Muscle of leg (tissue), 16 donors: ENCODE results near the gene EPOP. TPM values are rescaled to one million over a fixed set of nuclear protein-coding genes. Genes with fewer than 3 reads are reported as not detected.

Source experiments
- DNase-seq: peaks from one replicate; pipeline ENCODE4 v3.0.0; 2013
- H3K27ac ChIP-seq: one replicate; pipeline ENCODE4 v1.5.1; 2013; ENCODE audit warnings: mild to moderate bottlenecking, low read length, control low read depth
- H3K27me3 ChIP-seq: one replicate; pipeline ENCODE4 v1.6.1; 2013; ENCODE audit warnings: low read length; ENCODE audit not compliant: control insufficient read depth, insufficient read depth
- H3K36me3 ChIP-seq: one replicate; pipeline ENCODE4 v1.6.1; 2013; ENCODE audit warnings: low read length; ENCODE audit not compliant: control insufficient read depth, insufficient read depth
- H3K4me1 ChIP-seq: one replicate; pipeline ENCODE4 v1.6.1; 2013; ENCODE audit warnings: low read length; ENCODE audit not compliant: control insufficient read depth, insufficient read depth
- H3K4me3 ChIP-seq: one replicate; pipeline ENCODE4 v1.5.1; 2013; ENCODE audit warnings: low read length, control low read depth
- H3K9me3 ChIP-seq: replicated peaks from 2 replicates; pipeline ENCODE4 v1.6.1; 2013; ENCODE audit warnings: low read depth, low read length; ENCODE audit not compliant: control insufficient read depth
- WGBS: methylation state at CpG from one replicate; pipeline ENCODE4 v1.1.5; 2013; ENCODE audit warnings: missing lambda C conversion rate; ENCODE audit not compliant: insufficient coverage; 5-methylcytosine and 5-hydroxymethylcytosine counted together
- long read RNA-seq, 11 donors: transcript quantifications; one replicate each; lab custom pipeline, GENCODE V29; 2026
- polyA plus RNA-seq, 8 donors: library from polyadenylated mRNA; unstranded; fragments of 120-200 nt; gene quantifications; one replicate each; pipeline versions ENCODE4 v1.2.1 to v1.2.3, GENCODE V29; 2013; ENCODE audit warnings: inconsistent platforms in 1 of 8, low replicate concordance in 1 of 8; ENCODE audit not compliant: insufficient read length in 8 of 8, insufficient read depth in 1 of 8
- total RNA-seq: library from RNA; stranded (reverse); fragments of 120-200 nt; gene quantifications from one replicate; pipeline ENCODE4 v1.2.4, GENCODE V29; 2013

Gene EPOP
- 0.31 TPM for total RNA-seq
- under 1 TPM; 0.34 to 0.78 (median 0.45) TPM for polyA plus RNA-seq
- long read RNA-seq, donor 1 = 0 reads
- long read RNA-seq, donor 2 = 0 reads
- long read RNA-seq, donor 3 = 0 reads
- long read RNA-seq, donor 4 = 0 reads
- long read RNA-seq, donor 5 = 0 reads
- long read RNA-seq, donor 6, partial matches to known transcripts = 0 of 1 reads
- long read RNA-seq, donor 6, other reads (novel, unspliced or antisense) = 0 of 1 reads
- long read RNA-seq, donor 7, partial matches to known transcripts = 0 of 1 reads
- long read RNA-seq, donor 7, other reads (novel, unspliced or antisense) = 0 of 1 reads
- long read RNA-seq, donor 8 = 0 reads
- long read RNA-seq, donor 9 = 0 reads
- long read RNA-seq, donor 10 = 0 reads
- long read RNA-seq, donor 11, partial matches to known transcripts = 0 of 1 reads
- long read RNA-seq, donor 11, other reads (novel, unspliced or antisense) = 0 of 1 reads

DNA sequence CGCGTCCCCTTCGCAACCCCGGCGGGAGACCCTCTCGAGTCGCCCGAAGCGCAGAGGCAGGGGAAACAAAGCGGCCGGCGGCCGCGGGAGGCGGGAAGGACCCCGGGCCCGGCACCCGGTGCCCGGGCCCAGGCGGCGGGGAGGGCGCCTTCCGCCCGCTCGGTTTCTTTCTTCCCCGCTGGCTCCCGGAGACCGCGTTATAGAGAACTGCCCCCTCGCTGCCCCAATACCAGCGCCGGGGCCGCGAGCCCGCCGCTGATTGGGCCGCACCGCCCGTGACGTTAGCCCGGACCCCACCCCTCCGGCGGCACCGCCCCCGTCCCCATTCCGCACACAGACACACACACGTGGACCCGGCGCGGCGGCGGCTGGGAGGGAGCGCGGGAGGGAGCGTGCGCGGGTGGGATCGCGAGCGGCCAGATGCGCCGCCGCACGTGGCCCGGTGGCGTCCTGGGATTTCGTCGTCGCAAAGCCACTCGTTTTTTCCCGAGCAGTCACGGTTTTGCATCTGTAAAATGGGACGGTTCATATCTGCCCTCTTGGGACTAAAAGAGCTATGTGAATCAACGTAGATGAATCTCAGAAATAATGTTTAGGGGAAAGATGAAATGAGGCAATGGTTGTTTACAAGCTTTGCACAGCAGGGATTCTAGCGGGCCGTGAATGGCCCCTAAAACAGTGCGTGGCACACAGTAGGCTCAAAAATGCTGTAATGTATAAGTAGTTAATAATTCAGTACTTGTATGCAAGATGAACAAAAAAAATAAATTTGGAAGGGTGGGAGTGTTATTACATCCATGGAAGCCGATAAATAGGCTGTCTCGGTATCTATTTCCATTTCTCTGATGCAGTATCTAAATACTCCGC lies at the start of gene EPOP:
Gene EPOP (minus strand): TSS at position 209 of the 867 bp plus-strand sequence. CDS start 462 bp downstream, outside the sequence.
- WGBS = under 1% methylated on average over 75 of the region's 80 CpGs
- Histone ChIP-seq H3K27me3 (peaks cover 66% of the 10 kb centered on the region), H3K36me3 (no peaks in the 10 kb centered on the region), H3K27ac (no peak within 1 kb of the TSS), H3K4me1 (peaks cover 10% of the 10 kb centered on the region), H3K9me3 (no peaks in the 10 kb centered on the region), H3K4me3 (peak within 1 kb of the TSS; percentile 31)
- peak; percentile 87 for DNase-seq

DNA sequence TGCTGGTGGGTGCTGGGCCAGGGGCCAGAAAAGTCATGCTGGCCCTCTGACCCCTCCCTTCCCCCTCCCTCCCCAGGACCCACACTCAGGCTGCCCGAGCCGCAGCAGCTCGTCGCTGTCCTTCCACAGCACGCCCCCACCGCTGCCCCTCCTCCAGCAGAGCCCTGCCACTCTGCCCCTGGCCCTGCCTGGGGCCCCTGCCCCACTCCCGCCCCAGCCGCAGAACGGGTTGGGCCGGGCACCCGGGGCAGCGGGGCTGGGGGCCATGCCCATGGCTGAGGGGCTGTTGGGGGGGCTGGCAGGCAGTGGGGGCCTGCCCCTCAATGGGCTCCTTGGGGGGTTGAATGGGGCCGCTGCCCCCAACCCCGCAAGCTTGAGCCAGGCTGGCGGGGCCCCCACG lies 47.0 kb upstream of the EPOP start:
- H3K4me1 ChIP-seq = peaks cover 24% of the 10 kb centered on the region
- DNase-seq = no peak
- no peaks in the 10 kb centered on the region for H3K27me3 ChIP-seq
- WGBS = 89% methylated on average over 6 of the region's 16 CpGs
- H3K36me3 ChIP-seq = peaks cover 63% of the 10 kb centered on the region
- H3K9me3 ChIP-seq = no peaks in the 10 kb centered on the region
- H3K4me3 ChIP-seq = no peak overlapping the region
- no peak overlapping the region for H3K27ac ChIP-seq

DNA sequence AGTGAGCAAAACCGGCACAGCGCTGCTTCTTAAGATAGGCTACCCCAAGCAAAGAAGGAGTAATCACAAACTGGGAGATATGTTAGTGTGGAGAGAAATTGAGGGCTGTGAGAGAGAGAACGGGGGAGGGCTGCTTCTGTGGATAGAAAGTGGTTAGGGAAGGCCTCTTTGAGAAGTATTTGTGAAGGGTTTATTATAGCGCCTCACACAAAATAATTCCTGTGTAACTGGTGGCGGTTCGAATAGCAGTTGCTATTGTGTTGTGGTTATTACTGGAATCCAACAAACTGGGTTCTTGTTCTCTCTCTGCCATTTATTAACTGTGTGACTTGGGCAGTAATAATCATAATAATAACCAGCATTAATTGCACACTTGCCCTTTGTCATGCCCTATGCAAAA lies 46.2 kb upstream of the EPOP start:
- H3K4me1 ChIP-seq = peaks cover 24% of the 10 kb centered on the region
- 86% methylated on average over 3 of the region's 6 CpGs for WGBS
- no peak overlapping the region for H3K27ac ChIP-seq
- no peaks in the 10 kb centered on the region for H3K9me3 ChIP-seq
- H3K4me3 ChIP-seq = no peak overlapping the region
- no peak for DNase-seq
- peaks cover 70% of the 10 kb centered on the region for H3K36me3 ChIP-seq
- H3K27me3 ChIP-seq = no peaks in the 10 kb centered on the region

DNA sequence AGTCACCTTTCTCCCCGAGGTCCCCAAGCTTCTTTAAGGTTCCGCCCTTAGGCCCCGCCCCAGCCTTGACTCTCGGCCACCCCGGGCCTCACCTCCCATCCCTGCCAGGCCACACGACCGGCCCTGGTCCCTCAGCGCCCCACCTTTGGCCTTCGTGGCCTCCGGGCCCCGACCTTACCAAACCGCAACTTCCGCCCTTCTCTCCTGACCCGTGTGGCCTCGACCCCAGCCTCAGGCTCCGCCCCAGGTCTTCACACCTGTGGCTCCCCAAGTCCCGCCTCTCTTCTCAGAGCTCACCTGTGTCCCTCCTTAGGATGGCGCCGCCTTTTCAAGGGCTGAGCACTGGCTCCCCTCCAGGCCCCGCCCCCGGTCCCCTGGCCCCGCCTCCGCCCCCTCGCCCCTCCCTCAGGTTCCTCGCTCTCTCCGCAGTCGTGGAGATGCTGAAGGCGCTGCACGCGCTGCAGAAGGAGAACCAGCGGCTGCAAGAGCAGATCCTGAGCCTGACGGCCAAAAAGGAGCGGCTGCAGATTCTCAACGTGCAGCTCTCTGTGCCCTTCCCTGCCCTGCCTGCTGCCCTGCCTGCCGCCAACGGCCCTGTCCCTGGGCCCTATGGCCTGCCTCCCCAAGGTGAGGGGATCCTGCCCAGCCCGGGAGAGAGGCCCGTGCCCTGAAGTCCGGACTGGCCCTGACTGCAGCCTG lies 45.3 kb upstream of the EPOP start:
- Histone ChIP-seq H3K27me3 (no peaks in the 10 kb centered on the region), H3K9me3 (no peaks in the 10 kb centered on the region), H3K4me1 (peaks cover 19% of the 10 kb centered on the region), H3K4me3 (no peak overlapping the region), H3K36me3 (peaks cover 78% of the 10 kb centered on the region), H3K27ac (no peak overlapping the region)
- 54% methylated on average over 29 of the region's 39 CpGs for WGBS
- no peak for DNase-seq

DNA sequence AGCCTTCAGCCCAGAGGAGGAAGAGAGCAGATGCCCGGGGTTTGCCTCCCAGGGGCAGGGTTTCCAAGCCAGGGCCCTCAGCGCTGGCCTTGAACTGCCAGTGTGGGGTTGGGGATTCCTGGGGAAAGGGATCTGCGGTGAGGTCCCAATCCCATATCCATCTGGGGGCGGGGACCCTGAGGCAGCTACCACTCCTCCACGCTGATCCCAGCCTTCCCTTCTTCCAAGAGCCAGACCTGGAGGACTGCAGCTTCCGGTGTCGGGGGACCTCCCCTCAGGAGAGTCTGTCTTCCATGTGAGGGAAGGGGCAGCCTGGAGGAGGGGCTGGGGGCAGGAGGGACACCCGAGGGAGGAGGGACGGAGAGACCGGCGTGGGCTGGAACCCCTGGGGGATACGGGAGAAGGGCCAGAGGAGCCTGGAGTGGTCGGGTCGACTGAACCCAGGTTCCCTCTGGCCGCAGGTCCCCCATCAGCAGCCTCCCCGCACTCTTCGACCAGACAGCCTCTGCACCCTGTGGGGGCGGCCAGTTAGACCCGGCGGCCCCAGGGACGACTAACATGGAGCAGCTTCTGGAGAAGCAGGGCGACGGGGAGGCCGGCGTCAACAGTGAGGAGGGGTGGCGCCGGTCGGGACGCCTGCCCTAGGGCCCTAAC lies 44.7 kb upstream of the EPOP start:
- Histone ChIP-seq H3K27ac (no peak overlapping the region), H3K36me3 (peaks cover 80% of the 10 kb centered on the region), H3K4me1 (peaks cover 14% of the 10 kb centered on the region), H3K27me3 (no peaks in the 10 kb centered on the region), H3K9me3 (no peaks in the 10 kb centered on the region), H3K4me3 (no peak overlapping the region)
- WGBS = 61% methylated on average over 20 of the region's 29 CpGs
- no peak for DNase-seq

DNA sequence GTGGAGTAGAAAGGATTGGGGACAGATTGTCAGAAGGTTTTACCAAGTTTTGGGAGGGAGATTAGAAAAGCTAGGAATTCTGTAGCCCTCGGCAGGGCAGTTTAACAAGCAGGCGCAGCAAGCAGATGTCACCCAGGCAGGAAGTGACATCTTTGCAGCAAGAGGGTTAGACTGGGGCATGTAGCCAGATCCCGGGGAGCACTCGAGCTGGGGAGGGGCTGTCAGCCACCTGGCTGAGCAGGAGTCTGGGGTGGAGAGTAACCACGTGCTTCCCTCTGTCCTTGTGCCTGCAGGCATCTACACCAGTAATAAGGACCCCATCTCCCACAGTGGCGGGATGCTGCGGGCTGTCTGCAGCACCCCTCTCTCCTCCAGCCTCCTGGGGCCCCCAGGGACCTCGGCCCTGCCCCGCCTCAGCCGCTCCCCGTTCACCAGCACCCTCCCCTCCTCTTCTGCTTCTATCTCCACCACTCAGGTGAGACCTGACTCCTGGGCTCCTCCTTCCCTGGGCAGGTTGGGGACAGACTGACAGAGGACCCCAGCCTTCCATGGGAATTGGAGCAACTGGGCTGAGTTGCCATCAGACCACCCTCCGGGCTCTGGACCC lies 42.5 kb upstream of the EPOP start:
- H3K4me1 ChIP-seq = peaks cover 10% of the 10 kb centered on the region
- H3K27ac ChIP-seq = no peak overlapping the region
- DNase-seq = no peak
- no peak overlapping the region for H3K4me3 ChIP-seq
- H3K9me3 ChIP-seq = no peaks in the 10 kb centered on the region
- WGBS = 71% methylated on average over 6 of the region's 12 CpGs
- H3K27me3 ChIP-seq = no peaks in the 10 kb centered on the region
- H3K36me3 ChIP-seq = peaks cover 92% of the 10 kb centered on the region

DNA sequence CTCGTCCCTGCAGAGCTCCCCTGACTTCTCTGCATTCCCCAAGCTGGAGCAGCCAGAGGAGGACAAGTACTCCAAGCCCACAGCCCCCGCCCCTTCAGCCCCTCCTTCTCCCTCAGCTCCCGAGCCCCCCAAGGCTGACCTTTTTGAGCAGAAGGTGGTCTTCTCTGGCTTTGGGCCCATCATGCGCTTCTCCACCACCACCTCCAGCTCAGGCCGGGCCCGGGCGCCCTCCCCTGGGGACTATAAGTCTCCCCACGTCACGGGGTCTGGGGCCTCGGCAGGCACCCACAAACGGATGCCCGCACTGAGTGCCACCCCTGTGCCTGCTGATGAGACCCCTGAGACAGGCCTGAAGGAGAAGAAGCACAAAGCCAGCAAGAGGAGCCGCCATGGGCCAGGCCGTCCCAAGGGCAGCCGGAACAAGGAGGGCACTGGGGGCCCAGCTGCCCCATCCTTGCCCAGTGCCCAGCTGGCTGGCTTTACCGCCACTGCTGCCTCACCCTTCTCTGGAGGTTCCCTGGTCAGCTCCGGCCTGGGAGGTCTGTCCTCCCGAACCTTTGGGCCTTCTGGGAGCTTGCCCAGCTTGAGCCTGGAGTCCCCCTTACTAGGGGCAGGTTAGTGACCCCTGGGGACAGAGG lies 41.7 kb upstream of the EPOP start:
- Histone ChIP-seq H3K36me3 (peaks cover 93% of the 10 kb centered on the region), H3K4me3 (no peak overlapping the region), H3K27me3 (no peaks in the 10 kb centered on the region), H3K4me1 (peaks cover 10% of the 10 kb centered on the region), H3K9me3 (no peaks in the 10 kb centered on the region), H3K27ac (no peak overlapping the region)
- DNase-seq = no peak
- WGBS = 81% methylated on average over 15 of the region's 18 CpGs

DNA sequence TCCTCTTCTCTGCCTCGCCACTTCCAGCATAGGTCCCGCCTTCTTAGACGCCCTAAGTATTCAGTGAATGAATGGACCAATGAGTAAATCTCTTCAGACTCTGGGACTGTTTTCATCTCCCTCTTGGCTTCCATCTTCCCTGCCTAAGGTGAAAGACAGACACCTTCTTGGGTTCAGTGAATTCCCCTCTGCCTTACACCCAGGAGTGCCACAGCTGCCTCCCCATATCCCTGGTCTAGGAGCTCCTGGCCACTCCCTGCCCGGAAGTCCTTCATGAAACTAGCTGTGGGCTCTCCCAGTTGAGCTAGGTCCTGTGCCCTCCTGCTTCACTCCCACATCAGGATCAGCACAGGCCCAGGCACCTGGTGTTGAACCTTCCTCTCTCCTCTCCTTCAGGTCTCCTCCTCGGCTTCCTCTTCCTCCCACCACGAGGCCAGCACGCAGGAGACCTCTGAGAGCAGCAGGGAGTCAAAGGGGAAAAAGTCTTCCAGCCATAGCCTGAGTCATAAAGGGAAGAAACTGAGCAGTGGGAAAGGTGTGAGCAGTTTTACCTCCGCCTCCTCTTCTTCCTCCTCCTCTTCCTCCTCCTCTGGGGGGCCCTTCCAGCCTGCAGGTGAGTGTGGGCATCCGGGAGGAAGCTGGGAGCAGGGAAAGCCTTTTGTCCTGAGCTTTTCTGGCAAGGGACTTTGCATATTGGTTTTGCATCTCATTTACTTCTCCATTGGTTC lies 40.6 kb upstream of the EPOP start:
- Histone ChIP-seq H3K4me3 (no peak overlapping the region), H3K9me3 (no peaks in the 10 kb centered on the region), H3K4me1 (peaks cover 21% of the 10 kb centered on the region), H3K27me3 (no peaks in the 10 kb centered on the region), H3K27ac (no peak overlapping the region), H3K36me3 (peaks cover 90% of the 10 kb centered on the region)
- WGBS = 86% methylated on average over 1 of the region's 9 CpGs
- no peak for DNase-seq
